ENCODE results near the gene SECISBP2L. TPM values are rescaled to one million over a fixed set of nuclear protein-coding genes. Genes with fewer than 3 reads are reported as not detected.

SECISBP2L gene
- total and polyA plus RNA-seq, 10 of the 15 experiments (the other 5 are each of a cell fraction or from before 2014, with no cell fraction given), result 1.4 to 24.2 (median 10.4) TPM

- H3K4me2 ChIP-seq (ENCODE audit: control insufficient read depth, insufficient read depth), result no peak overlapping the region
- DNase-seq (ENCODE audit: low read depth, low spot score), result no peak
- TF ChIP-seq RB1 (IDR thresholded peaks at IDR 0.05; ENCODE audit: borderline replicate concordance), result no peak
- TF ChIP-seq ZZZ3 (IDR thresholded peaks at IDR 0.05; ENCODE audit: control insufficient read depth, insufficient read length, low read depth), result no peak
- no peak for TF ChIP-seq NFIC (IDR thresholded peaks at IDR 0.05; ENCODE audit: low read depth, low read length)
- TF ChIP-seq RFX5 (IDR thresholded peaks at IDR 0.05; ENCODE audit: low read depth, low read length), result no peak
- TF ChIP-seq RUNX3 (IDR thresholded peaks at IDR 0.05; ENCODE audit: low read length), result no peak
- TF ChIP-seq HDAC6 (IDR thresholded peaks at IDR 0.05; ENCODE audit: unreplicated experiment), result no peak
- no peak for TF ChIP-seq SIX5 (IDR thresholded peaks at IDR 0.05; ENCODE audit: low read depth, low read length, severe bottlenecking)
- no peak for TF ChIP-seq IRF3 (IDR thresholded peaks at IDR 0.05)
- no peaks in the 10 kb centered on the region for H3K36me3 ChIP-seq (ENCODE audit: control insufficient read depth in 2 of 2, insufficient read depth in 2 of 2, low read length in 1 of 2)
- no peaks in the 10 kb centered on the region for H3K4me1 ChIP-seq (ENCODE audit: control insufficient read depth, insufficient read depth, low read length)
- H4K20me1 ChIP-seq (ENCODE audit: control insufficient read depth, insufficient read depth), result no peaks in the 10 kb centered on the region
- no peak overlapping the region for H3K9ac ChIP-seq (ENCODE audit: control insufficient read depth, insufficient read depth, low read length)
- RAD21 ChIA-PET (ENCODE audit: unreplicated experiment), result no interaction called here
- no peak overlapping the region for H2AFZ ChIP-seq (ENCODE audit: control insufficient read depth, low read depth, low read length)
- no peak for ATAC-seq
- in situ Hi-C loops (cut with MboI), result no loop called here
- WGBS (ENCODE audit: insufficient coverage, insufficient replicate concordance, low lambda C conversion rate, missing lambda C conversion rate), result 59% methylated on average over 3 of the region's 3 CpGs
- no peaks in the 10 kb centered on the region; a peak in 1 of 4 replicates for H3K27me3 ChIP-seq (replicated peaks in 1 of 2; ENCODE audit: control insufficient read depth in 2 of 2, insufficient read depth in 2 of 2, low read length in 1 of 2)
- H3K27ac ChIP-seq (ENCODE audit: control insufficient read depth, insufficient read depth), result no peak overlapping the region
- no peak for FAIRE-seq
- CTCF ChIA-PET, result no interaction called here
- no peaks in the 10 kb centered on the region for H3K9me3 ChIP-seq (replicated peaks; ENCODE audit: control insufficient read depth, insufficient read depth, low read length)
- SMC1A ChIA-PET (ENCODE audit: uncharacterized antibody, unreplicated experiment), result no interaction called here
- intact Hi-C loops (cut with micrococcal nuclease; ENCODE audit: unreplicated experiment), result no loop called here
- POLR2A ChIA-PET, result no interaction called here
- H3K4me3 ChIP-seq, result no peak overlapping the region
- no peaks in the 10 kb centered on the region for H3K79me2 ChIP-seq (ENCODE audit: control insufficient read depth, insufficient read depth, low read length)
- no TSS peak for BruUV-seq (replicated peaks)
Observed at GRCh38 chr15:49064281-49064653, 18.0 kb upstream of the SECISBP2L start.

Measured in GM12878 (cell line).